NCI-H187 (cell line): ENCODE data around the gene HAND2.
A peak's percentile ranks its signal among the peaks of the same experiment; 100 is the strongest.

ENCODE experiments used
- DNase-seq, 2 experiments: peaks; one replicate each; lab custom pipeline; 2025; lab: John Stamatoyannopoulos, UW

Gene HAND2

DNA sequence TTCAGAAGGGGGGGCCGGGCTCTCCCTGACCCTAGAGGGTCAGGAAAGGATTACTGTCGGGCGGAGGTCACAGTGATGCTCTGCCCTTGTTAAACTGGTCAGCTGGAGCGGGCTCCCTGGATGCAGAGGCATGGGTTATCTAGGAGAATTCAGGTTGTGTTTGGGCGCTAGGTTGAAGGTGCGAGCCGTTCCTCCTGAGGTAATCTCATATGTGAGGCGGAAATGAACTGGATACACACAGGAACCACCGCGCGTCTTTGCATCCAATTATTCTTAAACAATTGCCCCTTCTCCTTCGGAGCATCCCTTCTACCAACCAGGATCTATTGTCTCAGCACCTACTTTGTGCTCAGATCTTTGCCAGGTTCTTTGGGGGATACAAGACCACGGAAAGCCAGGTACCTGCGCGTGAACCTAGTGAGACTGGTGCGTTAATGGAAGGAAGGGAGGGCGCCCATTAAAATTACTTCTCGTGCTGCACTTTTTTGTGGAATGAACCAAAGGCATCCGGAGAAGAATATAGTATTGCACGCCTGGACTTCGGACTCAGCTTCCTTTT, 28.4 kb downstream of the HAND2 start:
- no peak for DNase-seq

DNA sequence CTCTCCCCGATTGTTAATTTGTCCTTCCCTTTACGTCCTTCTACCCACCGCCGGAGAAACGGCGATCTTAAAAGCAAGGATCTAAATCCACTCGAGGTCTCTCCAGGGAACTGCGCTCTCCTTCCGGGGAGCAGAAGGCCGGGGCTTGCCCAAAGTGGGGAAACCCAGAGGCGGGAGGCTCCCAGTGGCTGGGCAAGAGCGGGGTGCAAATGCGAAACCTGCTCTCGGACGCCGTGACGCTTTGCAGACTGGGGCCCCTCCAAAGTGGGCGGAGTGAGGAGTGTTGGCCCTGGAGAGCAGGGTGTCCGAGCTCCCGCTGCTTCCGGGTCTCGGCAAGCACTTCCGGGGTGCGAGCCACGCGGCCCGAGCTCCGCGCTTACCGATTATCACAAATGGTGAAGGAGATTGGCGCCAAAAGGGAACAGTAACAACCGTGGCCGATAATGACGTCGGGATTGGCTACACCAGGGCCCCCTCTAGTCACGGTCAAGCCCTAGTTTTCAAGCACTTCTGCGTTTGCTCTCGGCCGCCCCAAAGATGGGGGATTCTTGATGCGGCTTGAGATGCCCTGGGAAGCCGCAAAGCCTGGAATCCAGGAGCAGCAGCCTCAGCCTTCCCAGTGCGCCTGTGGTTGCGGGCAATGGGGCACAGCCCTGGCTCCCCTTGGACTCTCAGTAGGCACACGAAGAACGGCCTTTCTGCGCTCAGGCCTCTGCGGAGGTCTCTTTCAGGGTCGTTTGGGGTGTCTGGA, 29.0 kb downstream of the HAND2 start:
- DNase-seq: no peak

DNA sequence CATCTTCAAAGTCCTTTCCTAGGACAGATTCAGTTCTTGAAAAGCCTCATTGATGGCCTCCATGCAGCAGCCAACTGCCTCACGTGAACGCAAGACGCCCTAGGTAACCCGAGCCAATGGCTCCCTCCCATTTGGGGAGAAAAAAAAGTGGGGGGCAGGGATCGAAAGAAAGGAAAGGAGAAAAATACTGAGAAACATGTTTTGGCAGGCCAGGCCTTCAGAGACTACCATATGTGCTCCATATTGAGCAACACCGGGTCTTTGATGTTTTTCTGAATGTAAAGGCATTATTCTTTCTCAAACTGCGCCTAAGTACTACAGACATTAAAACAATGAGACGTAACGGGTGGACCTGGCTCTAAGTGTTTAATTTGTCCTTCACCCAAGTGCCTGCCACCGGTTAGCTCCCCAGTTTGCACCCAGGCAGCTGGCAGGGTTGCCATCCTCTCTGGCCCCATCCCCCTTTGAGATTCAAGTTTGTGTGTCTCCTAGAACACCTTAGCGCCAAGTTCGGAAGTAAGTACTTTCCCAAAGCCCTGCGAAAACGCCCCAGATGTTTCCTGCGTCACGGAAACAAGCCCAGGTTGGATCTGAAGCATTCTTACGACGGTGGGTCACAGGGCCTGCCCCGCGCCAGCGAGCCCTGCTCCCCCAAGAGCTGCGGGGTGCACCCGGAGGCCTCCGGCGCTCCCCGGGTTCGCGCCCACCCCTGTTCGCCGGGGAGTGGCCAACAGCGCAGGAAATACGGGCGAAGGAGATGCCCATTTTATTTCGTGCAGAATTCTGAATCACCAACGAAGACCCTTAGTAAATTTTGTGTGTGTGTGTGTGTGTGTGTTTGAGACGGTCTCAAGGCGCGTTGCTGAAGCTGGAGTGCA, 30.1 kb downstream of the HAND2 start:
- no peak for DNase-seq

DNA sequence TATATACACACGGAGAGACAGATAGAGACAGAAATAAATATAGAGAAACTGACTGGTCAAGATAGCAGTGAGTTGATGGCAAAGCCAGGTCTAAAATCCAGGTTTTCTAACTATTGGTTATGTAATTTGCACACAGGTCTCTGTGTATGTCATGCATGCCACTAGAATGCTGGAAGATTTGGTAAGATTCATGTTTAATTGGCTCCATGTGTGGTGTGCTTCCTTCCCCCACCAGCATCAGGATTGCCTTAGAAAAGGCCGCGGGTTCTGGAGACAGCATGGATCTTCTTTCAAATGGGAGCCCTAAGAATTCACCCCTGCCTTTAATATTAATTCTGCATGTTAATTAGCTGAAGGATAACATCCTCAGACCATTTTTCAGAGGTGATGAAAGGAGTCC, 31.3 kb downstream of the HAND2 start:
- DNase-seq: no peak

DNA sequence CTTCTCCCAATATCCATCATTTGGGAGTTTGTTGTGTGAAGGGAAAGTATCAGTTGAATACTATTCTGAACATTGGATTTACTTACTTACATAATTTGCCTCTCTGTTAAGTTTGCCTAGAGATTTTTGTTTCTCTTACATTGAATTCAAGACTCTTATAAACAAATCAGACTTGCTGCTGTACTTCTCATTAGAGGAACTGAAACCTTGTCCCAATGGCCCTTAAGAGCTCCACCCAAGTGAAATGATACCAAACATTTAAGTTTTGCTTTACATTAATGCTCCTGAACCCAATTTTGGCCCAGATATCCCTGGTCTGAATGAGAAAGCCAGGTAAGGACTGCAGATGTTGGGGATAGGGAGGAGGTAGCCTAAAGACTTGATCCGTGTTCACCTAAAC, 32.0 kb downstream of the HAND2 start:
- no peak for DNase-seq

DNA sequence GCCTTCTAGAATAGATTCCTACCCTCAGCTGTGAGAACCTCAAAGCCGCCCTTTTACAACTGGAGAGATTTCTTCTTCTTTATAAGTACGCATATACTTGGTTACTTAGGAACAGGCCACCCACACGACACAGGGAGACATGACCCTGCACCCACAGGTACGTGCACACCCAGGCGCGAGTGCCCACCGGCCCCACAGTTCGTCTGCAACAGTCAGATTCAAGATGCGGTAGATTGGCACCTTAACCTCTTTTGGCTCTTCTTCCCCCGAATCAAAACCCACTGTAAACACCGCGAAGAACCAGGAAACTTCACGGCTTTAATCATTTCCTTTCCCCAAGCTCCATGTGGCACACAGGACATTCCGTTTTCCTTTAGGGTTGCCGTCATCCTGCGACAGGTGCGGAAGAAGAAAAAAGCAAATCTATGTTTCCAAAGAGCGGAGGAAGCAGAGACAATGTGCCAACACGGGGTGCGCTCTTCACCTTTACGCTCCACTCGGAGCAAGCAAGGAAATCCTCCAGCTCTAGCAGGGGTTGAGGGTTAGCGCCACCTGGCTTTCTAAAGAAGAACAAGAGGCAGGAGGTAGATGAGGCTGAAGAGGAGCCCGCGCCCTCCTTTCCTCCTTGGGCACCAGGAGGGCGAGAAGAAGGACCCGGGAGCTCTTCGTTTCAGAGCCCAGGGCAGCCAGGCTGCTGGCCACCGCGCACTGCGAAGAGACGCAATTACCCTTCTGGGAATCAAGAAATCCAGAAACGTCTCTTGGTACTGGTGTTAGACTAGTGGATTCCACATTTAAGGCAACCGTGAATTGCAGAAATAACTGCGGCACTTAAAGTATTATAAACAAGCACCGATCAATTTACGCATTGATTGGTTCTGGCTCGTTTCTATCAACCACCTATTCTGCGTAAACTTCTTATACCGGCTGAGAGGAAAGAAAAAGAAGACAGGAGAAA, 35.7 kb downstream of the HAND2 start:
- DNase-seq: peak in 1 of 2 experiments; percentile 8

DNA sequence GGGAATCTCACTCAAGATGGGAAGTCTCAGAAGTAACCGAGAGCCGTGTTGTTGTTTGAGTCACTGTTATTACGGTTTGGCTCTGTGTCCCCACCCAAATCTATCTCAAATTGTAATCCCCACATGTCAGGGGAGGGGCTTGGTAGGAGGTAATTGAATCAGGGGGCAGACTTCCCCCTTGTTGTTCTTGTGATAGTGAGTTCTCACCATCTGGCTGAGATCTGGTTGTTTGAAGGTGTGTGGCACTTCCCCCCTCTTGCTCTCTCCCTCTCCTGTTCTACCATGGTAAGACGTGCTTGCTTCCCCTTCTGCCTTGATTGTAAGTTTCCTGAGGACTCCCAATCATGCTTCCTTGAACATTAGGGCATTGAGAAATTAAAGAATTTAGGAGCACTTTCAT, 37.0 kb downstream of the HAND2 start:
- DNase-seq: no peak

DNA sequence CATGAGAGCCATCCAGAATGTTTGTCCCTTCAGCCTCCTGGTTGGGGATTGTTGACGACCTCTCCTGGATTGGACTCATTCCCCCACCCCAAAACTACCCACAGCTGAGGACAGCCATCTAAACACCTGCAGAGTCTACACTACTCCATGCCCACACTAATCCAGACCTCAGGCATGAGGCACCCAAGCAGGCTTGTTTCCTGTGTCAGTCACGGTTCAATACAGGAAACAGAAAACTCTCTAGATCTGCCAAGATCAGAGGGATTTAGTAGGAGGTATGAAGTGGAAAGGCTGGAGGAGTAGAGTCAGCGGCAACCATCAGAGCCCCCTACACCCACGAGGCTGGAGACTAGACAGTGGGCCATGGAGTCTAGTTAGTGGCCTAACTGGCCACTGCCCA, 37.7 kb downstream of the HAND2 start:
- no peak for DNase-seq

DNA sequence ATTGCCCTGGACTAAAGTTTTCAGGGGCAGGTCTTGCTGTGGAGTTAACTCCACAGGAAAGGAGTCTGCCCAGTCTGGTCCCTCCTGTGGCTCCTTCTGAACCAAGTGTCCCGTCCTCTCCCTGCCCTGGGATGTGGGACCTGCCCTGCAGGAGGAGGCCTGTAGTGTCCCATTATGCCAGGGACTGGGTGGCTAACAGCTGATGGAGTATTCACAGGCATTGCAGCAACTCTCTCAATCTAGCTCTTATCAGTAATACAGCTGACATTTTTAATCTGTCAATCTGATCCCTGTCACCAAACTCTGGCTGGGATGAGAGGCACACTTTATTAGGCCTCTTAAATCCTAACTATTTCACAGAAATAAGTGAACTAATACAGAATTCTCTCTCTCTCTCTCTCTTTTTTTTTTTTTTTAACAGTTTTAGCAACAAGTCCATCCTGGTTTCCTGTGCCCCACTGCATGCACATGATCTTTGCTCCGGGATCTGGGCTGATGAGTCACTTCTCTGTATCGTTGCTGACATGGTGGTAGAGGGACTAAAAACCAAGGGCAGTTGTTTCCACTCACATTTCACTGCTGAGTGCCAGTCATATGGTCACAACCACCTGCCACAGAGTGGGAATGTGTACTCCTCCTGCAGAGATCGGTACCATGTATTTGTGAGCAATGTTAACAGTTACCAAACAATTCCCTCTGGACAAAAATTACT, 39.1 kb downstream of the HAND2 start:
- no peak for DNase-seq

DNA sequence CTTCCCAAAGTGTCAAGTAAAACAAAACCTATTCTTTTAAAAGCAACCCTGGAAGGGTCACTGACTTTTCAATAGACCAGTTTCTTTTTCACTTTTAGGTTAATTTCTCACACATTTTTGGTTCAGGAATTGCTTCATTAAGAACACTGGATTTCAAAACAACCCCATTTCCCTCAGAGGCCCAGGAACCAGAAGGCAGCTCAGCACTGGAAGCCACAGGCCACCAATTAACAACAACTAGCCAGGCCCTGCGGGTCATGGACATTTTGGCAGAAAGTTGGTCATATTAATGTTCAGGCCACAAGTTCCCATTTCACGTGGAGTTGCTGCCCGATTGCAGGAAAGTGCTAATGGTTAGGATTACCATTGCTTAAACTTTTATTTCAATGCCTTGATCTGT, 39.8 kb downstream of the HAND2 start:
- DNase-seq: no peak

DNA sequence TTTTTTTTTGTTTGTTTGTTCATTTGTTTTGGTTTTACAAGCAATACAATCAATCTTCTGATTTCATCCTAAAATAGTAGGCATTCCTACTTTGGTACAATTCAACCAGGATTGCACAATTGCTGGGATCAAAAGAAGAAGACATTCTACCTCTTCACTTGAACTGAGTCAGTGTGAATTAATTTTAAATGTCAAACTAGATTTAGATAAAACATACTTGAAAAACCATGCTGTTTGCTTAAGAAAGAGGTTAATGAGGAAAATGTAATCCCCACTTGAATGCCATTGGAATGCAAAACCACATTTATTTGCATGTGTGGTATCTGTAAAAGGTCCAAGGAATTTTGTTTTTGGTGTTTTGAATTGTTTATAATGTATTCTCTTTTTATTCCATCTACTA, 40.5 kb downstream of the HAND2 start:
- DNase-seq: no peak

DNA sequence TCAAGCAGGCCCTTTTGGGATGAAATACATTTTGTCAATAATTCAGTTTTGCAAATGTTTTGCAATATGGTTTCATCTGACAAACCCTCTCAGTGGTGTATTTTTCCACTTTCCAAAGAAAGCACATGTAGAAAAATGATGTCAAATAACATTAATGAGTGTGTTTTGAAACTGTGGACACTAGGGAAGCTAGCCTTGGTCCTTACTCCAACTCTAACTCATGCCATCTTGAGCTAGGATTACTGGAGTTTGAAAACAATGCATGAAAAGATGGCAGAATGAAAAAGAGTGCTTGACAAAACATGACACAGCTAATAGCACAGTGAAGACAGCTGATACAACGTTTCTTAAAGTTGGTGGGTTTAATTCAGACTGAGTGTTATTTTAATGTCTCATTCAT, 41.4 kb downstream of the HAND2 start:
- no peak for DNase-seq

DNA sequence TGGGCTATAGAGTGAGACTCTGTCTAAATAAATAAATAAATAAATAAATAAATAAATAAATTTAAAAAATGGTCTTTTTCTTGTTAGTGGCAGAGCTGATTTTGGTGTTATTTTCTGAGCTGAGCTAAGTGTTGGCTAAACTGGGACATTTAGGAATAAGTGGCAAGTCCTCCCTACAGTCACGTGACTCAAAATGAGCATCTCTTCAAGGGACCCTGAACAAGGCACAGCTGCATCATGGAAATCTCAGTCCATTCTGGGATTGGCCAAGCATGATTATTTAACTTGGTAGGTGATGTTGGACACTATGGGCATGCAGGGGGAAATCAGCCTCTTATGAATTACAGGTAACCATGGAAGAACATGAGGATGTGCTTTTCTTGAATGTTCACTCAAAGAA, 42.0 kb downstream of the HAND2 start:
- no peak for DNase-seq

DNA sequence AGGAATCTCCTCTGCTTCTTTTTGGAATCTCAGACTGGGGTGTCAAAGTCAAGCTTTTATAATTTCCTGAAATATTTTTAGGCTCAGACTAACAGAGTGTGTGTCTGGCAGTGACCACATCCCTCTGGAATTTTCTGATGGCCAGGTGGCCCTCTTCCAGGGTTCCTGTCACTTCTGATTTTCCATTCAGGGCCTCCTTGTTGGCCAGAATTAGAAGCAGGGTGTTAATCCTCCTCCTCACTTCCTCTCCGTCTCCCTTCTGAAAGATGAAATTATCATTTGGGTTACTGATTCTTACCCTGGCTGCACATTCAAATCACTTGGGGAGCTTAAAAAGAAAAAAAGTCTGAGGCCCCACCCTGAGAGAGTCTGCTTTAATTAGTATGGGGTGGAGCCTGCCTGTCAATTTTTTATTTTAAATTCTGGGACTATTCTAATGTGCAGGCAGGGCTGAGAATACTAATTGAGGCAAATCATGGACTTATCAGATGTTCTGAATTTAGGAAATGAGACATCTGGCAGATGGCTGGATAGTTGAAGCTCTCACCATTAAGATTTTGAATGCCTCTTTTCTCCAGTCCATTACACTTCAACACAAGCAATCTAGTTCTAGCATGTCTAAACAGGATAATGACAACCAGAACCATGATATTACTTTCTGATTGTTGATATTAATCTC, 43.2 kb downstream of the HAND2 start:
- no peak for DNase-seq

DNA sequence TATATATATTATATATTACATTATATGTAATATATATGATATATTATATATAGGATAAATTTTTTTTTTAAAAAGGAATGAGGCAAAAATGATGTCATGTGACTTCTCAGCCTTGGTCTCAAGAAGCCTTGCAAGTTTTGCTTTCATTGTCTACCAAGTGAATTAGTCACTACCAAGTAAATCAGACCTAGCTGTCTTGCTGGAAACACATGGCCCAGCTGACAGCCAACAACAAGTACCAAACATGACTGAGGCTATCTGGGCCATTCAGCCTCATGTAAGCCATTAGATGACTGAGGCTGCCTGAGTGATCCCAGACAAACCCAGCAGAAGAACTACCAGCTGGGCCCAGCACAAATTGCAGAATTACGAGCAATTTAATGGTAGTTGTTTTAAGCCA, 44.9 kb downstream of the HAND2 start:
- no peak for DNase-seq

DNA sequence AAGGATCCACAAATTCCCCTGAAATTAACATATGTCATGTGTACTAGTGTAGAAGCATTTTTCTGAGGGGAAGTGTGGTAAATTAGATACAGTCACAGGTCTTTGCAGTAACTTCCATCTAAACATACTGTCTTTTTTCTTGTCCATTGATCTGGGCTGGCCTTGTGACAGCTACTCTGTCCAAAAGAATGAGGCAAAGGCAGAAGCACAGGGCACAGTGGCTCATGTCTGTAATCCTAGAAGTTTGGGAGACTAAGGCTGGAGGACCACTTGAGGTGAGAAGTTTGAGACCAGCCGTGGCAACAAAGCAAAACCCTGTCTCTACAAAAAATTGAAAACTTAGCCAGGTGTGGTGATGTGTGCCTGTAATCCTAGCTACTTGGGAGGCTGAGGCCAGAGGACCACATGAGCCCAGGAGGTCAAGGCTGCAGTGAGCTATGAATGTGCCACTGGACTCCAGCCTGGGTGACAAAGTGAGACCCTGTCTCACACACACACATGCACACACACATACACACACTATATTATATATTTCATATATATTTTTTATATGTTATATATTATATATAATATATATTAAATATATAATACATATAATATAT, 47.6 kb downstream of the HAND2 start:
- no peak for DNase-seq

DNA sequence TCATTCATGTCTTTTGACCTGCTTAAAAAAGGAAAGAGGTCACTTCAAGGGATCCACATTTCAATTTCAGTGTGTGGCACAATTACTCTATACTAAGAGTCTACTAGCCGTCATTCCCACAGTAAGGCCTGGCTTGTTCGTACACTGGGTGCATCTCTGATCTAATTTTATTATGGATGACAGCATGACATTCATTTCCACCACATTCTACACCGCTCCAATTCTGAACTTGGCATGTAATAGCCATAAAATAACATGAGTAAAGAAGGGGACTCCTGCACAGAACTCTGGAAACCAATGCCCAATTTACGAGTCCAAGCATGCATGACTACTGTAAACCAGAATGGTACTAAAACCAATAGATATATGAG, 51.1 kb downstream of the HAND2 start:
- no peak for DNase-seq

DNA sequence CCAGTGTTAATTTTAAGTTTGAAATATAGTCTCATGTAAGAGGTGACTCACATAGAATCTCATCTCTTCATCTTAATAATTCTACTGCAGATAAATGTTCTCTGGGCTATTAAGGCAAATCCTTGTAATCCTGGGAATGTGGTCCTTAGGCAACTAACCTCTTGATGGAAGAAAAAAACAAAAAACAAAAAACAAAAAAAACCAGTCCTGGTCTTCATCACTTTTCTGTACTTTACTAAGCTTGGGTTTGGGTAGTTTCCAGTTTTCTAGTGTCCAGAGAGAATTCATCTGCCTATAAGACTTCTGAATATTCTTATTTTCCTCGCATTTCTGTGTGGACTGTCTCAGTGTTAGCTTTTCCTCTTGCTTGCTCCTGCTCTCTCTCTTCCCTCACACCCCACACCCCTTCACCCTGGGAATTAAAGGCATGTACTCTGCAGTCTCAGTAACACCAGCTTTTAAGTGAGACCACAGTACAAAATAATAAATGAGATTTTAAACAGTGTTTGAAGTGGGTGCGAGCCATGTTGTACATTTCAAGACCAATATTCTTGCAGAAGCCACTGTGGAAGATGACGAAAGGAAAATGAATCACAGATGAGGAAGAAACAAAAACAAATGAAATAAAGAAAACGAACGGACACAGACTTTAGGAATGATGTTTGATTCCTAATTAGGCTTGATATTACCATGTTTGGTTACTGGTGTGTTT, 51.7 kb downstream of the HAND2 start:
- no peak for DNase-seq

DNA sequence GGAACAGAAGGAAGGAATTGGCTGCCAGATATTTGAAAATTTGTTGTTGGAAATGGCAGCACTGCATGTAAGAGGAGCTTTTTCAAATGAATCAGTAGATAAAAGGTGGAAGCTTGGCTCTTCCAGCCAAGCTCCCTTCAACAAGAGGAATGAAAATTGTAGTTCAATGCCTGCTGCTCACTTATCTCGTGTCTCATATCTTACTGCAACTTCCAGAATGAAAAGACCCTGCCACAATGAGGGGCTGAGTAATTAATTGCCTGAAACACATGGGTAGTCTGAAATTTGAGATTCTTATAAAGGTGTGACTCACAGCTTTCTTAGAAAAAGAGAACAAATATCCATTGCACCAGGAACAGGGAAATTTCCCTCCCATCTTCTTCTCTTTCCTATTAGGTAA, 53.0 kb downstream of the HAND2 start:
- DNase-seq: no peak
